AG09309 (cell line): Measurements from ENCODE around the gene DUSP9.

Source experiments
- DNase-seq: peaks from one replicate; pipeline ENCODE4 v3.0.0-alpha.2; 2010; ENCODE audit warnings: low read depth
- H3K4me3 ChIP-seq: 2 replicates; pipeline ENCODE4 v1.5.1; 2011; ENCODE audit warnings: mild to moderate bottlenecking, low read depth, low read length, moderate library complexity; ENCODE audit not compliant: control insufficient read depth
- CTCF ChIP-seq: IDR thresholded peaks from 2 replicates; pipeline ENCODE4 v1.5.1; 2011; ENCODE audit warnings: mild to moderate bottlenecking, low read depth, low read length, inconsistent platforms; ENCODE audit not compliant: insufficient read depth, control insufficient read depth; ENCODE audit errors: missing control alignments

Gene DUSP9

GRCh38 chrX:153626863-153627674, 19.9 kb upstream of the DUSP9 start:
- TF ChIP-seq CTCF, result no peak
- no peak overlapping the region for H3K4me3 ChIP-seq

DNA sequence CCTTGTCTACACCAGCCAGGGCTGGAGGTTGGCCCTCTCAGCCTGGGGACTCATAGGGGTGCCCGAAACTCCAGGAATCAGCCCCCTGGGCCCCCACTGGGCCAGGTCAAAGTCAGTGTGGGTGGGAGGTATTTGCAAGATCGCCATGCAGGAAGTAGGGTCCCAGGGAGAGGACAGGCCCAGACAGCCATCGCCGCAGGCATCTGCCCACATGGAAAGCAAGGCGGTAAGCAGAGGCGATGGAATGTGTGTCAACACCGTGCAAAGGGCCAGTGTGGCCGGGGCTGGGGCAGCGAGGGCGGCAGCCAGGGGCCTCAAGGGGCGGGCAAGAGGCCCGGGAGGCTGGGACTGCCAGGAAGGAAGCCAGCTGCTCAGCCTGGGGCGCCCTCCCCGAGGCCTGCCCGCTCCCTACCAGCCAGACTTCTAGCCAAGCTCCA, 19.3 kb upstream of the DUSP9 start:
- TF ChIP-seq CTCF, result no peak
- H3K4me3 ChIP-seq, result no peak overlapping the region
- DNase-seq, result no peak

More at GRCh38 chrX:153626863-153627674, 19.9 kb upstream of the DUSP9 start:
- no peak for DNase-seq

DNA sequence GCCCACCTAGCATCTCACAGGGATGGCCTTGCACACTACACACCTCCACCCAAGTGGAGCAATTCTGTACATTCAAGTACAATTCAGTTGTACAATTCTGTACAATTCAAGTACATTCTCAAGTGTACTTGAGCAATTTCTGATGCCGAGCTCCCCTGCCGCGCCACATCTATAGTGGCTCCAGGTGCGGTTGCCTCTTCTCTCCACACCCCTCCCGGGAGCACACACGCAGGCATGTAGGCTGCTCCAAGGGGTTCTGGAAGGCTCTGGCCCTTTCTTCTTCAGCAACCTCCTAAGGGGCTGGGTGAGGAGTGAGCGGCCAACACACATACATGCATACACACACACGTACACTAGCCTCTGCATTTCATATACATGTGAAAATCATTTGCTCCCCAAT, 18.9 kb upstream of the DUSP9 start:
- no peak overlapping the region for H3K4me3 ChIP-seq
- DNase-seq, result no peak
- TF ChIP-seq CTCF, result no peak

DNA sequence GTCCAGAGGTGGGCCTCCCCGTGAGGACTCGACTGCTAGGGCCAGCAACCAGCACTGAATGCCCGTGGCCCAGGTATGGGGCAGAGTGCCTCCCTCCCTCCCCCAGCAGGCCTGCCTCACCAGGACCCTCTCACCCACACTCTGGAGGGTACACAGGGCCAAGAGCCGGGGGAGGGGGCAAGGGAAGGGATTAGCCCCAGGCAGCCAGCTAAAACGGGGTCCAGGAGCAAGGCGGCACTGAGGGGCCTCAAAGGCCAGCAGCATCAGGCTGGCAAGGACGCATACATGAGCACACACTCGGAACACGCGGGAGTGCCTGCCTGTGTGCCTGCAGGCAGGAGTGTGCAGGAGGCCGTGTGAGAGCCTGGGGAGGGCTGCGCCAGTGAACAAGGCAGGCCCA, 18.3 kb upstream of the DUSP9 start:
- H3K4me3 ChIP-seq, result no peak overlapping the region
- no peak for TF ChIP-seq CTCF
- no peak for DNase-seq

DNA sequence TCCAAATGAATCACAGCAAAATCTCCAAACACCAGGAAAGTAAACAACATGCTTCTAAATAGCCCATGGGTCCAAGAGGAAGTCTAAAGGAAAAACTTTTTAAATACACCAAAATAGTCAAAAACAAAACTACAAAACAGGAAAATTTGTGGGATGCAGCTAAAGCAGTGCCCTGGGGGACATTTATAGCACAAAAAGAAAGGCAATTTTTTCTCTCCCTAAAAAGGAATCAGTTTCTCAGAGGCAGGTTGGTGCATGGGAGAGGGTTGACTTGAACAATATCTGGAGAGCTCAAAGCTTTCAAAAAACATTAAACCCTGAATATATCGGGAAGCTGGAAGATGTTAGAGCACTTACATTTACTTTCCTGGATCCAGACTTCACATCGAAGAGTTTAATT, 15.7 kb upstream of the DUSP9 start:
- no peak overlapping the region for H3K4me3 ChIP-seq
- TF ChIP-seq CTCF, result no peak
- no peak for DNase-seq

DNA sequence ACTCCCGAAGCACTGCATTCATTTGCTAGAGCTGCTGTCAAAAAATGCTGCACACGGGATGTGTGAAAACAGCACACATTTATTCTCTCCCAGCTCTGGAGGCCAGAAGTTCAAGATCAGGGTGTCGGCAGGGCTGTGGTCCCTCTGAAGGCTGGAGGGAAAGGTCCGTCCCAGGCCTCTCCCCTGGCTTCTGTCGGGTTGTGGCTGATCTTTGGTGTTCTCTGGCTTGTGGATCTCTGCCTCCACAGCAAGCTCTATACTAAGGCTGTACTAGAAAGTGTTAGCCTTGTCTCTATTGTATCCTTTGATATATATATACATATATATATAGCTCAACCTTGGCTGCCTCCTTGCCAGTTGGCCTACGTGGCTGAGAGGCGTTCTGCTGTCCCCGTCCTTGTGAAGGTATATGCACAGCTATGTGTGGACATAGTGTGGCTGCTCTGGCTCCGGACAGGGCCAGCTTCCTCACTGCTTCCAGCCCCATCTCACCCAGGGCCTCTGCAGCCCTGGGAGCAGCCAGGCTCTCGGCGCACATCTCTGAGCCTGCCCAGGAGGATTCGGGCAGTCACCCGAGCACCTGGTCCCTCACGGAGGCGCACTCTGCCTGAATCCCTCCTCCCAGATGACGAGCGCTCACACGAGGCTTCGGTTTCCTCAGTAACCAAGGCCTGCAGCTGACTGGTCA, 15.0 kb upstream of the DUSP9 start:
- no peak for TF ChIP-seq CTCF
- DNase-seq, result no peak
- H3K4me3 ChIP-seq, result no peak overlapping the region

- TF ChIP-seq CTCF, result no peak
- no peak overlapping the region for H3K4me3 ChIP-seq
- DNase-seq, result no peak
Measured at GRCh38 chrX:153632595-153632946, 14.4 kb upstream of the DUSP9 start.
